ENCODE results near the gene TRIM54.

The TRIM54 gene, protein sequence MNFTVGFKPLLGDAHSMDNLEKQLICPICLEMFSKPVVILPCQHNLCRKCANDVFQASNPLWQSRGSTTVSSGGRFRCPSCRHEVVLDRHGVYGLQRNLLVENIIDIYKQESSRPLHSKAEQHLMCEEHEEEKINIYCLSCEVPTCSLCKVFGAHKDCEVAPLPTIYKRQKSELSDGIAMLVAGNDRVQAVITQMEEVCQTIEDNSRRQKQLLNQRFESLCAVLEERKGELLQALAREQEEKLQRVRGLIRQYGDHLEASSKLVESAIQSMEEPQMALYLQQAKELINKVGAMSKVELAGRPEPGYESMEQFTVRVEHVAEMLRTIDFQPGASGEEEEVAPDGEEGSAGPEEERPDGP

DNA sequence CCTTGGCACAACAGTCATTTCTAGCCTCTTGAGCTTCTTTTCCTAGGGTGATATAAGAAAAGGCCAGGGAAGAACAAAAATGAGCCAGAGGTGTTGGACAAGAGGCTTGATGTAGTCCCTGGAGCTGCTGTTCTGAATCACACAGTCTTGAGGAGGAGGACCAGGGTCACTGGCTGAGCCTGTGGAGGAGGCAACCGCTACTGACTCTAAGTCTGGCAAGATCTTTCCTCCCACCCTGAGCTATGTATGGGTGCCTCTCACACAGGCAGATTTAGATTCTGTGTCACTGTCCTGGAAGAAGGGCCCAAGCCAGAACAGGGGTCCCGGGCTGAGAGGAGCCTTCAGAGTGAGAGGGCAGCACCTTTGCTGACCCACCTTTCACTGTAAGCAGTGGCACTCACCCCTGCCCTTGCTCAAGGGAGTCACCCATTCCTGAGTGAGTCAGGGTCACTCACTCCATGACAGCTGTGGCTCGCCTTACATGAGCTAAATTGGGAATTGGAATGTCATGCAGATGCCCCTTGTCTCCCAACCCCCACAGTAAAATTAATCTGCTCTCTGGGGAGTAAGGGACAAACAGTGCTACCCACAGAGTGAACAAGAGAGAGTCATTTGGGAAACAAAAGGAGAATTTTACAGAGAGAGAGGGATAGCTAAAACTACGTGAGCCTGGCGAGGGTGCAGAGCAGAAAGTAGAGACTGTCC, at the start of gene TRIM54:
TSS of gene TRIM54 (plus strand) at position 575 of the 705 bp plus-strand sequence. CDS start 303 bp downstream, outside the sequence.
- H3K4me3 ChIP-seq (replicated peaks; ENCODE audit: low read depth, low read length) = no peak within 1 kb of the TSS
- TF ChIP-seq, protein P1, sequence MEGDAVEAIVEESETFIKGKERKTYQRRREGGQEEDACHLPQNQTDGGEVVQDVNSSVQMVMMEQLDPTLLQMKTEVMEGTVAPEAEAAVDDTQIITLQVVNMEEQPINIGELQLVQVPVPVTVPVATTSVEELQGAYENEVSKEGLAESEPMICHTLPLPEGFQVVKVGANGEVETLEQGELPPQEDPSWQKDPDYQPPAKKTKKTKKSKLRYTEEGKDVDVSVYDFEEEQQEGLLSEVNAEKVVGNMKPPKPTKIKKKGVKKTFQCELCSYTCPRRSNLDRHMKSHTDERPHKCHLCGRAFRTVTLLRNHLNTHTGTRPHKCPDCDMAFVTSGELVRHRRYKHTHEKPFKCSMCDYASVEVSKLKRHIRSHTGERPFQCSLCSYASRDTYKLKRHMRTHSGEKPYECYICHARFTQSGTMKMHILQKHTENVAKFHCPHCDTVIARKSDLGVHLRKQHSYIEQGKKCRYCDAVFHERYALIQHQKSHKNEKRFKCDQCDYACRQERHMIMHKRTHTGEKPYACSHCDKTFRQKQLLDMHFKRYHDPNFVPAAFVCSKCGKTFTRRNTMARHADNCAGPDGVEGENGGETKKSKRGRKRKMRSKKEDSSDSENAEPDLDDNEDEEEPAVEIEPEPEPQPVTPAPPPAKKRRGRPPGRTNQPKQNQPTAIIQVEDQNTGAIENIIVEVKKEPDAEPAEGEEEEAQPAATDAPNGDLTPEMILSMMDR (IDR thresholded peaks at IDR 0.05; ENCODE audit: low read length, missing control alignments) = no peak
- DNase-seq (ENCODE audit: low read depth) = peak; percentile 33

DNA sequence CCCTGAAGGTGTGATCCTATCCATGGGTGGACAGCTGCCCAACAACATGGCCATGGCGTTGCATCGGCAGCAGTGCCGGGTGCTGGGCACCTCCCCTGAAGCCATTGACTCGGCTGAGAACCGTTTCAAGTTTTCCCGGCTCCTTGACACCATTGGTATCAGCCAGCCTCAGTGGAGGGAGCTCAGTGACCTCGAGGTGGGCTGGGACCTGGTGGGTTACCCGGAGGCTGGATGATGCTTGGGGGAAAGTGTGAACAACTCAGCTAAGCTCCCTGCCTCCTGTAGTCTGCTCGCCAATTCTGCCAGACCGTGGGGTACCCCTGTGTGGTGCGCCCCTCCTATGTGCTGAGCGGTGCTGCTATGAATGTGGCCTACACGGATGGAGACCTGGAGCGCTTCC, 48.9 kb upstream of the TRIM54 start:
- TF ChIP-seq, protein P1 (IDR thresholded peaks at IDR 0.05; ENCODE audit: low read length, missing control alignments) = no peak
- DNase-seq (ENCODE audit: low read depth) = no peak
- H3K4me3 ChIP-seq (replicated peaks; ENCODE audit: low read depth, low read length) = no peak overlapping the region

DNA sequence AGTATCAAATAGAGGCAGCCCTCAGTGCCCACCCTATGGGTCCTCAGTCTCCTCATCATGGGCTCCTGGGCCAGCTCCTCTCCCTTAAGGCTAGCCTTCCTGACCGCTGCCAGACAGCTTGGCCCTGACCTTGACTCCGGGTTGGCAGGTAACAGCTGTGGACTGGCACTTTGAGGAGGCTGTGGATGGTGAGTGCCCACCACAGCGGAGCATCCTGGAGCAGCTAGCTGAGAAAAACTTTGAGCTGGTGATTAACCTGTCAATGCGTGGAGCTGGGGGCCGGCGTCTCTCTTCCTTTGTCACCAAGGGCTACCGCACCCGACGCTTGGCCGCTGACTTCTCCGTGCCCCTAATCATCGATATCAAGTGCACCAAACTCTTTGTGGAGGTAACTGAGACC, 46.1 kb upstream of the TRIM54 start:
- no peak for DNase-seq (ENCODE audit: low read depth)
- TF ChIP-seq, protein P1 (IDR thresholded peaks at IDR 0.05; ENCODE audit: low read length, missing control alignments) = no peak
- no peak overlapping the region for H3K4me3 ChIP-seq (replicated peaks; ENCODE audit: low read depth, low read length)

DNA sequence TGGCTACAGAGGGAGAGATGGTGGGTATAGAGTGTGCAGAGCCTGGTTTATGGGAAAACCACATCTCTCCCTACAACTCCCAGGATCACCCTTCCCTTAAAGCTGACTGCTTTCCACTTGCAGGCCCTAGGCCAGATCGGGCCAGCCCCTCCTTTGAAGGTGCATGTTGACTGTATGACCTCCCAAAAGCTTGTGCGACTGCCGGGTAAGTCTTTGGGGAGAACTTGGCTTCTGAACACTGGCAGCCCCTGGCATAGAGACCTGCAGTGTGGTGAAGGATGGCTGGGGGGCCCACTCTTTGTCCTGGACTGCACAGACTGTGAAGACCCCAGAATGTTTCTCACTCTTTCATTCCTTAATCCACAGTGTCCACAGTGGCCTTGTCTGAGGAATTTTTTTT, 45.6 kb upstream of the TRIM54 start:
- TF ChIP-seq, protein P1 (IDR thresholded peaks at IDR 0.05; ENCODE audit: low read length, missing control alignments) = no peak
- no peak for DNase-seq (ENCODE audit: low read depth)
- H3K4me3 ChIP-seq (replicated peaks; ENCODE audit: low read depth, low read length) = no peak overlapping the region

DNA sequence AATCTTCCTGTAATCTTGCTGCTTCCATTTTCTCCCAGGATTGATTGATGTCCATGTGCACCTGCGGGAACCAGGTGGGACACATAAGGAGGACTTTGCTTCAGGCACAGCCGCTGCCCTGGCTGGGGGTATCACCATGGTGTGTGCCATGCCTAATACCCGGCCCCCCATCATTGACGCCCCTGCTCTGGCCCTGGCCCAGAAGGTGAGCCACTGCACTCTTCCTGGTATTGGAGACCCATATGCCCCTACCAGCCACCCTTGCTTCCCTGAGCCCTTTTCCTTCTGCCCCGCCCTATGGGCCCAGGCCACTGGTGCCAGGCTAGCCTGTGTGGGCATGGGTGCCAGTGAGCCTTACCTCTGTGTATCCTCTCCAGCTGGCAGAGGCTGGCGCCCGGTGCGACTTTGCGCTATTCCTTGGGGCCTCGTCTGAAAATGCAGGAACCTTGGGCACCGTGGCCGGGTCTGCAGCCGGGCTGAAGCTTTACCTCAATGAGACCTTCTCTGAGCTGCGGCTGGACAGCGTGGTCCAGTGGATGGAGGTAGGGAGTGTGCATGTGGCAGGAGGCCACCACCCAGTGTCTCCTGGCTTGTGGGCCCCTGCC, 44.8 kb upstream of the TRIM54 start:
- H3K4me3 ChIP-seq (replicated peaks; ENCODE audit: low read depth, low read length) = no peak overlapping the region
- DNase-seq (ENCODE audit: low read depth) = no peak
- TF ChIP-seq, protein P1 (IDR thresholded peaks at IDR 0.05; ENCODE audit: low read length, missing control alignments) = no peak

DNA sequence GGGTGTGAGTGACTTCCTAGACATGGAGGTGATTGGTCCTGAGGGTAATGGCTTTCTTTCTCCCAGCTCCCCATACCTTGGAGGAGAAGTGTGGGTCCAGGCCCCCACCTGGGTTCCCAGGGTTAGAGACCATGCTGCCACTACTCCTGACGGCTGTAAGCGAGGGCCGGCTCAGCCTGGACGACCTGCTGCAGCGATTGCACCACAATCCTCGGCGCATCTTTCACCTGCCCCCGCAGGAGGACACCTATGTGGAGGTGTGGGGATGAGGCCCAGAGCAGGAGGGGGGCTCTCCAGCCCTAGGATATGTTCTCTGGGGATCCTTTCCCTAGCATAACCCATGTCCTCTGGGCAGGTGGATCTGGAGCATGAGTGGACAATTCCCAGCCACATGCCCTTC, 43.3 kb upstream of the TRIM54 start:
- TF ChIP-seq, protein P1 (IDR thresholded peaks at IDR 0.05; ENCODE audit: low read length, missing control alignments) = no peak
- no peak for DNase-seq (ENCODE audit: low read depth)
- no peak overlapping the region for H3K4me3 ChIP-seq (replicated peaks; ENCODE audit: low read depth, low read length)
